ENCODE results near the gene SLC6A19.

Gene SLC6A19

GRCh38 chr5:1210832-1211251, 9.4 kb downstream of the SLC6A19 start:
- H3K4me3 ChIP-seq (ENCODE audit: low read length) = no peak overlapping the region
- TF ChIP-seq CTCF (IDR thresholded peaks at IDR 0.05; ENCODE audit: insufficient read depth, low read depth, low read length, missing control alignments) = no peak
- DNase-seq (ENCODE audit: low read depth) = no peak

- no peak for TF ChIP-seq CTCF (IDR thresholded peaks at IDR 0.05; ENCODE audit: insufficient read depth, low read depth, low read length, missing control alignments)
- no peak for DNase-seq (ENCODE audit: low read depth)
- no peak overlapping the region for H3K4me3 ChIP-seq (ENCODE audit: low read length)
Observed at GRCh38 chr5:1211701-1212100, 10.3 kb downstream of the SLC6A19 start.

- no peak for DNase-seq (ENCODE audit: low read depth)
- no peak for TF ChIP-seq CTCF (IDR thresholded peaks at IDR 0.05; ENCODE audit: insufficient read depth, low read depth, low read length, missing control alignments)
Observed at GRCh38 chr5:1212271-1212670, 10.9 kb downstream of the SLC6A19 start.

GRCh38 chr5:1212881-1213280, 11.5 kb downstream of the SLC6A19 start:
- no peak for DNase-seq (ENCODE audit: low read depth)
- no peak for TF ChIP-seq CTCF (IDR thresholded peaks at IDR 0.05; ENCODE audit: insufficient read depth, low read depth, low read length, missing control alignments)
- no peak overlapping the region for H3K4me3 ChIP-seq (ENCODE audit: low read length)

More at GRCh38 chr5:1212271-1212670, 10.9 kb downstream of the SLC6A19 start:
- no peak overlapping the region for H3K4me3 ChIP-seq (ENCODE audit: low read length)

- H3K4me3 ChIP-seq (ENCODE audit: low read length) = no peak overlapping the region
- no peak for TF ChIP-seq CTCF (IDR thresholded peaks at IDR 0.05; ENCODE audit: insufficient read depth, low read depth, low read length, missing control alignments)
- DNase-seq (ENCODE audit: low read depth) = no peak
Observed at GRCh38 chr5:1213508-1214162, 12.2 kb downstream of the SLC6A19 start.

- no peak overlapping the region for H3K4me3 ChIP-seq (ENCODE audit: low read length)
- no peak for TF ChIP-seq CTCF (IDR thresholded peaks at IDR 0.05; ENCODE audit: insufficient read depth, low read depth, low read length, missing control alignments)
Observed at GRCh38 chr5:1214163-1214935, 13.0 kb downstream of the SLC6A19 start.

GRCh38 chr5:1214936-1215220, 13.5 kb downstream of the SLC6A19 start:
- TF ChIP-seq CTCF (IDR thresholded peaks at IDR 0.05; ENCODE audit: insufficient read depth, low read depth, low read length, missing control alignments) = no peak
- no peak for DNase-seq (ENCODE audit: low read depth)
- no peak overlapping the region for H3K4me3 ChIP-seq (ENCODE audit: low read length)

More at GRCh38 chr5:1214163-1214935, 13.0 kb downstream of the SLC6A19 start:
- DNase-seq (ENCODE audit: low read depth) = no peak

All from epithelial cell of esophagus (primary cell).